ENCODE measurements around the gene SETD3. TPM values are rescaled to one million over a fixed set of nuclear protein-coding genes. Genes with fewer than 3 reads are reported as not detected.

SETD3 gene
- polyA plus RNA-seq (ENCODE audit: insufficient read depth in 1 of 5, insufficient read length in 5 of 5, low replicate concordance in 1 of 5), result 10 to 100 TPM; 39.0 to 43.4 (median 40.7) TPM
- long read RNA-seq, donor 1, transcript SETD3-202 (13 exons, 2,878 nt), result major isoform, 7 of 20 reads
- long read RNA-seq, donor 1, partial matches to known transcripts, result 12 of 20 reads
- long read RNA-seq, donor 1, other reads (novel, unspliced or antisense), result 0 of 20 reads
- long read RNA-seq, donor 2, partial matches to known transcripts, result 11 of 16 reads
- long read RNA-seq, donor 2, other reads (novel, unspliced or antisense), result 0 of 16 reads
- long read RNA-seq, donor 3, partial matches to known transcripts, result 8 of 11 reads
- long read RNA-seq, donor 3, other reads (novel, unspliced or antisense), result 0 of 11 reads
- long read RNA-seq, donor 4, partial matches to known transcripts, result 0 of 4 reads
- long read RNA-seq, donor 4, other reads (novel, unspliced or antisense), result 0 of 4 reads
- long read RNA-seq, donor 5, transcript SETD3-202 (13 exons, 2,878 nt), result major isoform, 6 of 79 reads
- long read RNA-seq, donor 5, partial matches to known transcripts, result 60 of 79 reads
- long read RNA-seq, donor 5, other reads (novel, unspliced or antisense), result 11 of 79 reads
- long read RNA-seq, donor 6, transcript SETD3-202 (13 exons, 2,878 nt), result major isoform, 5 of 18 reads
- long read RNA-seq, donor 6, partial matches to known transcripts, result 13 of 18 reads
- long read RNA-seq, donor 6, other reads (novel, unspliced or antisense), result 0 of 18 reads
- long read RNA-seq, donor 7, transcript SETD3-202 (13 exons, 2,878 nt), result major isoform, 5 of 24 reads
- long read RNA-seq, donor 7, partial matches to known transcripts, result 18 of 24 reads
- long read RNA-seq, donor 7, other reads (novel, unspliced or antisense), result 0 of 24 reads
- long read RNA-seq, donor 8, partial matches to known transcripts, result 0 of 2 reads
- long read RNA-seq, donor 8, other reads (novel, unspliced or antisense), result 0 of 2 reads

DNA sequence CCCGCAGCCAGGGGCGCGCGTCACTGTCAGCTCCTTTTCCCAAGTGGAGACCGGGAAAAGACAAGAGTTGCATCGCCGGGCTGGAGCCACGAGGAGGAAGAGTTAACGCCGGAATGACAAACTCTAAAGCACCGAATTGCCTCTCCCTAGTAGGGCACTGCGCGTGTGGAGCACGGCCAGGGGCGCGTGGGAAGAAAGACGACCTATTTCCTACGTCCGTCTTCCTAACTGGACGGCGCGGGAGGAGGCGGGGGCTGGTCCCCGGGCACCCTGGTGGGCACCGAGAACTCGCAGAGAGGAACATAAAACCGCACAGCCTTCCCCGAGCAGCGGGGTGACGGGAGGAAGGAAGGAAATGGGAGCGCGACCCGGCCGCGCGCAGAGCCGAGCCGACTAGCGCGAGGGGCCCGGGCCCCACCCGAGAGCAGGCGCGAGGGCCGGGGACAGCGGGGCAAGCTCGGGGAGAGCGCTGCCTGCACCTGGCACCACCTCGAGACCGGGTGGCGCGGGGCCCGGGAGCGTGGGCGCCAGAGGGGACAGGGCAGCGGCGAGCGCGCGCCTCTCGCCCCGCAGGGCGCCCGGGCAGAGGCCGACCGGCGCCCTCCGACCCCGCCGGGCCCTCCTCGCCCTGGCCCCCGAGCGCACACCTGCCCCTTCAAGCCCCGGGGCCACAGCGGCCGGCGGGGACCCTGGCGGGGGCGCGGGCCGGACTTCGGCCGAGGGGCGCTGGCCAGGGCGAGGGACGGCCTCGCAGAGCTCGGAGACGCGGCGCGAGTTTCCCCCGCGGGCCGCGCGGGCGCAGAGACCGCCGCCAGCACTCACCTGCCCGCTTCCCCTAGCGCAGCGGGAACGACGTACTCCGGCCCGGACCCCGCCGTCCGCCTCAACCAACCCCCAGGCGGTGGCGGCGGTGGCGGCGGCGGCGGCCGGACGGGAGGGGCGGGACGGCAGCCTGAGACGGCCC lies at the start of gene SETD3:
Gene SETD3 (minus strand): TSS at position 954 of the 964 bp plus-strand sequence. CDS start 15,054 bp downstream, outside the sequence.
- DNase-seq, result peak; percentile 22 to 30

DNA sequence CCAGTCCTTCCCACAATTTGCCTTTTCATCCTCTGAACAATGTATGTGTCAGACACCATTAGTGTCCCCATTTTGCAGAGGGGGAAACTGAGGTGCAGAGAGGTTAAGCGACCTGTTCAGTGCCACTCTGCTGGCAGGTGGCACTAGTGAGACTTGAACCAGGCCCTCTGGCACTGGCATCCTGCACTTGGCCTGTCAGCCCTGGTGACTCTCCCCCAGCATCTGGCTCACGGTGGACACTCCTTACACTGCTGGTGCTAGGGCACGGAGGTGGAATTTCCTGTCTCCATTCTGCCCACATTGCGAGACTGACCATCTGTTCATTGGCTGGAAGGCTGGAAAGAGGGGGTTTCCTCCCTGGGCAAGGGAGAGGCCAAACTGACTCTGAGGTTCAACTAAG lies 49.2 kb upstream of the SETD3 start:
- no peak for DNase-seq

GRCh38 chr14:99527427-99528076 lies 46.9 kb upstream of the SETD3 start:
- DNase-seq, result no peak

DNA sequence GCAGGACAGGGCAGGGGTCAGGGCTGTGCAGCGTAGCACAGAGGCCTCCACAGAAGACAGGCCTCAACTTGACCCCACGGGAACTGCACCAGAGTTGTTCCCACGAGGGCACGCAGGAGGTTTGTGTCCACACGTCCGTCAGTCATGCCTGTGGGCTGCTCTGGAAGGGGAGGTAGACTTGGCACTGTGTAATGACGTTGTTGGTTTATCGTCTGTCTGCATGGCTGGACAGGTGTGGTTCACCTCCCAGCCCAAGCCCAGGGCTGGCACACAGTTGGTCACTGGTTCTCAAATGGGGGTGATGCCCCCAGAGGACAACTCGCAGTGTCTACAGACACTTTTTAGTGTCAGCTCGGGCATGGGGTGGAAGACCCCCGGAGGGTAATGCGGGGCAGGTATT lies 46.4 kb upstream of the SETD3 start:
- no peak for DNase-seq

GRCh38 chr14:99525699-99526080 lies 45.0 kb upstream of the SETD3 start:
- no peak for DNase-seq

GRCh38 chr14:99524804-99525698 lies 44.4 kb upstream of the SETD3 start:
- no peak for DNase-seq

- no peak for DNase-seq
Observed at GRCh38 chr14:99524091-99524661, 43.5 kb upstream of the SETD3 start.

- DNase-seq, result no peak
Observed at GRCh38 chr14:99523704-99524055, 43.0 kb upstream of the SETD3 start.

GRCh38 chr14:99522934-99523703 lies 42.5 kb upstream of the SETD3 start:
- DNase-seq, result no peak

DNA sequence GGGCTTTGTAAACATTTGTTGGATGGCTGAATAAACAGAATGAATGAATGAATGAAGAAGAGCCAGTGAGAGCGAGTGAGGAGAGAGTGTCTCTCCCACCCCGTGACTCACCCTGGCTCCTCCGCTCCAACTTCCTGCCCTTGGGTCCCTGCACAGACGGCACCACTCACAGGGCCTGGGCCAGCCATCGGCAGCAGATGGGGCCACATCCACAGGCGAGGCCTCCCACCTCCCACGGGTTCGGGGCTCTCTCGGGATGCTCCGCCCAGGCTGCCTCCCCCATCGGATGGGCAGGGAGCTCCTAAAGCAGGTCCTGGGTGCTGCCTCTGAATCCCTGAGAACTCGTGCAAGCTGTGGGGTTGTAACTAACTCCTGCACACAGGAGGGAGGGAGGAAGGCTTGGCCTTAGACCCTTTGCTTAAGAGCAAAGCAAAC lies 41.8 kb upstream of the SETD3 start:
- no peak for DNase-seq

DNA sequence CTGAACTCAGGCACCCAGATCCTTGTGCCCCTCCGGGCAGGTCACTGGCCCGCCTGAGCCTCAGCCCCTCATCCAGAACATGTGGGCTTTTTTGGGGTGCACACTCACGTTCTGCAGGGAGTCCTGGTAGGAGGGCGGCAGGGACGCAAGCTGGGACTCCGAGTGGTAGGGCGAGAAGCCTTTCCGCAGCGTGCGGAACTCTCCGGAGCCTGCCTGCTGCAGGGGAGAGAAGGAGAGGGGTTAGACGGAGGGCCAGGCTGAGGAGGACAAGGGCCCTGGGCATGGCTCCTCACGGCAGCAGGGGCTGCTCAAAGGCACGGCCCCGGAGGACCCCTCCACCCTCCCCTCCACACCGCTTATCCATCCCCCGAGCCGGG lies 41.4 kb upstream of the SETD3 start:
- no peak for DNase-seq

- DNase-seq, result no peak
Observed at GRCh38 chr14:99521176-99522024, 40.7 kb upstream of the SETD3 start.

DNA sequence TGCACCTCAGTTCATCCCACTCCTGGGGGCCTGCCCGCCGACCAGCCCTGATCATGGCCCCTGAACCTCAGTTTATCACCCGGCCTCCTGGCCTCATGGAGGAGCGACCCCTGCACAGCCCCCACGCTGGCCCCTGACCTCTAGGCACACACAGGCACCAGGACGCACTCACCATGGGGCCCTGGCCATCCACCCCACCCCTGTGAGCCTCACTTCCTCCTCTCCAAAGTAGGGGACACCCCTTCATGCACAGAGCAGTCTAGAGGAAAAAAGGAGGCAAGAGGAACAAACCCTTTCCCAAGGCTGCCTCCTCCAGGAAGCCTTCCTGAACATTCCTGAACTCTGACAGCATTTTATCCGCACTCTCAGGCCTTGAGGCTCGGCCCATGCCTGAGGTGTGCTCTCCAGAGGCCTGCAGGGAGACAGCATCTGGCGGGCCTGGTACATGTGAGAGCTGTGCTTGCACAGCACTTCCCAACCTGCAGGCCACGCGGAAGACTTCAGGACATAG lies 40.0 kb upstream of the SETD3 start:
- no peak for DNase-seq

DNA sequence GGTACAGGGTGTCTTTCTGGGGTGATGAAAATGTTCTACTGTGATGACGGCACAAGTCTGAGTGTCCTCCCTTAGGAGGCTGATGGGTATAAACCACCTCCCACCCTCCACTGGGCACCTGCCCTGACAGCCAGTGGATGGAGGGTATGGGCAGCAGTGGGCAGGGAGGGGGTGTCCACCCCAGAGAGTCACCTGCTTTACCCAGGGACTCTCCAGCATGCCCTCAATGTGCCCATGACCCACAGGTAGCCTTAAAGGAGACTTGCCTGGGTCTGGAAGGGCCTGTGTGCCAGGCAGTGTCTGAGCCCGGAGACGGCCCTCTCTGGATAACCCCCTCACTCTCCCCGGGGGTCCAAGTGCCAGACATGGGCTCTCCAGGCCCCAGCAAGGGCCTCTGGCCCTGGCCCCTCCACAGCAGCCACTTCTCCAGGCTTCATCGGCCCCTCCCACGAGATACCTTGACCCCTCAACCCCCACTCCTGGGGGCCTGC lies 39.3 kb upstream of the SETD3 start:
- no peak for DNase-seq

DNA sequence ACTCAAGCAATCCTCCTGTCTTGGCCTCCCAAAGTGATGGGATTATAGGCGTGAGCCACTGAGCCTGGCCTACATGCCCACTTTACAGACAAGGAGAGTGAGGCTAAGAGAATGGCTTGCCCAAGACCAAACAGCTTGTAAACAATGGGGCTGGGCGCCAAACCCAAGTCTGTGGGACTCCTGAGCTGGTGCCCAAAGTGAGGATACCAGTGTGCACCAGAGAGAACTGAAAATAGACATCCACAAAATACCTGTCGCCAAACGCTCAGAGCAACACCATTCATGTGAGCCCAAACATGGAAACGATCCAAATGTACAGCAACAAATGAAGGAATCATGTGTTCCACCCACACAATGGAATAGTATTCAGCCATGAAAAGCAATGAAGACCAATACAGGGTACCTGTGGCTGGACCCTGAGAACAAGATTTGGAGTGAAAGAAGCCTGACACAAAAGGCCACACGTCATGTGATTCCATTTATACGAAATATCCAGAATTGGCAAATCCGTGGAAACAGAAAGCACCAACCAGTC lies 38.8 kb upstream of the SETD3 start:
- DNase-seq, result no peak

DNA sequence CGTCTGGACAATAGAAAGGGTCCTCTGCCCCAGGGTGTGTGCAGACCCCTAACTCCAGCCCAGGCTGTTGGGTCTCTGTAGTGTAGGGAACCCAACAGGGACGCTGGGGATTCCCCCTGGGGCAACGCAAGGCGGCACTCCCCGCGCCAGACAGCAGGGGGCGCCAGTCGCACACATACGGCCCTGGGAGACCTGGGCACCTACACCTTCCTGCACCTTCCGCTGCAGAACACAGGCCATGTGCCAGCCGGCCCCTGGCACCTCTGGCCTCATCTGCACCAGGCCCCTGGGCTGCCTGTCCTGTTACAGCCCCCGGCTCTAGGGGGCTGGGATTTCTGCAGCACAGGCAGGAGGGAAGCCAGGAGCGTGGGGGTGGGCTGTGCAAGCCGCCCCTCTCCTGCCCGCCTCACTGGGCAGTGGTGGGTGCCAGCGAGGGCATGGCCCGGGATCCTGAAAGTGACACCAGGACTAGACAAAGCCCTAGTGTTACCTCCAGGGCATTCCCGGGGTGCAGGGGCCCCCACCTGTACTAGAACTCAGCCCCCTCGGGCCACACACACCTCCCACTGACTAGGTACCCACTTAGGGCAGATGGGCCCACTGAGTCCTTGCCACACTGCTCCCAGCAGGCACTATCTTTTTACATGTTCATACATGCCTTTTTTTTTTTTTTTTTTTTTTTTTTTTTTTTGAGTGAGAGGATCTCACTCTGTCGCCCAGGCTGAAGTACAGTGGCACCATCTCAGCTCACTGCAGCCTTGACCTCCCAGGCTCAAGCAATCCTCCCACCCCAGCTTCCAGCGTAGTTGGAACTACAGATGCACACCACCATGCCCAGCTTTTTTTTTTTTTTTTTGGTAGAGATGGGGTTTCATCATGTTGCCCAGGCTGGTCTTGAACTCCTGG lies 38.0 kb upstream of the SETD3 start:
- peak; percentile 38 to 52 for DNase-seq
